Mesendoderm (in vitro differentiated cells): ENCODE results near the gene RAB15.

Experiments
- DNase-seq: peaks from one replicate; pipeline ENCODE4 v3.0.0; 2013
- H2AK5ac ChIP-seq: 2 replicates; pipeline ENCODE4 v1.6.1; 2013; ENCODE audit warnings: low read length, inconsistent platforms
- H2BK120ac ChIP-seq: 2 replicates; pipeline ENCODE4 v1.6.1; 2013; ENCODE audit warnings: low read depth, mild to moderate bottlenecking, low read length, moderate library complexity, mixed read lengths
- H2BK15ac ChIP-seq: replicated peaks from 2 replicates; pipeline ENCODE4 v1.6.1; 2013; ENCODE audit warnings: low read depth, mild to moderate bottlenecking, moderate library complexity
- H2BK5ac ChIP-seq: 2 replicates; pipeline ENCODE4 v1.6.1; 2013; ENCODE audit warnings: low read length, inconsistent platforms
- H3K18ac ChIP-seq: 2 replicates; pipeline ENCODE4 v1.6.1; 2013; ENCODE audit warnings: mild to moderate bottlenecking, low read length, mixed read lengths
- H3K23ac ChIP-seq: one replicate; pipeline ENCODE4 v1.6.1; 2013; ENCODE audit warnings: low read length
- H3K27ac ChIP-seq: 2 replicates; pipeline ENCODE4 v1.5.1; 2013; ENCODE audit warnings: low read depth, mild to moderate bottlenecking, inconsistent platforms, low read length, moderate library complexity
- H3K27me3 ChIP-seq: 2 replicates; pipeline ENCODE4 v1.6.1; 2013; ENCODE audit warnings: low read length, control low read depth, mild to moderate bottlenecking, inconsistent platforms; ENCODE audit not compliant: insufficient read depth, poor library complexity
- H3K36me3 ChIP-seq: 2 replicates; pipeline ENCODE4 v1.6.1; 2013; ENCODE audit warnings: low read length, inconsistent platforms; ENCODE audit not compliant: control insufficient read depth, insufficient read depth
- H3K4ac ChIP-seq: one replicate; pipeline ENCODE4 v1.6.1; 2013; ENCODE audit warnings: low read depth, mild to moderate bottlenecking, low read length, moderate library complexity
- H3K4me1 ChIP-seq: 2 replicates; pipeline ENCODE4 v1.6.1; 2013; ENCODE audit warnings: low read depth, low read length, inconsistent platforms; ENCODE audit not compliant: control insufficient read depth
- H3K4me2 ChIP-seq: 2 replicates; pipeline ENCODE4 v1.6.1; 2013; ENCODE audit warnings: low read length
- H3K4me3 ChIP-seq: 2 replicates; pipeline ENCODE4 v1.5.1; 2013; ENCODE audit warnings: mild to moderate bottlenecking, low read length
- H3K56ac ChIP-seq: one replicate; pipeline ENCODE4 v1.6.1; 2013; ENCODE audit warnings: low read length
- H3K79me1 ChIP-seq: 2 replicates; pipeline ENCODE4 v1.6.1; 2013; ENCODE audit warnings: low read length, inconsistent platforms
- H3K79me2 ChIP-seq: 2 replicates; pipeline ENCODE4 v1.6.1; 2013; ENCODE audit warnings: mild to moderate bottlenecking, low read length; ENCODE audit not compliant: control insufficient read depth, insufficient read depth
- H3K9ac ChIP-seq: 2 replicates; pipeline ENCODE4 v1.6.1; 2013; ENCODE audit warnings: low read length, inconsistent platforms
- H4K5ac ChIP-seq: one replicate; pipeline ENCODE4 v1.6.1; 2013; ENCODE audit warnings: low read length
- H4K8ac ChIP-seq: one replicate; pipeline ENCODE4 v1.6.1; 2013; ENCODE audit warnings: low read depth, mild to moderate bottlenecking, control low read depth, low read length, moderate library complexity
- WGBS: extraction: QIAGEN DNeasy Blood & Tissue Kit; methylation state at CpG from one replicate; pipeline ENCODE4 v1.1.7; 2013; ENCODE audit warnings: low lambda C conversion rate, missing lambda C conversion rate; ENCODE audit not compliant: insufficient coverage; ENCODE audit errors: extremely low coverage; 5-methylcytosine and 5-hydroxymethylcytosine counted together

Gene RAB15

DNA sequence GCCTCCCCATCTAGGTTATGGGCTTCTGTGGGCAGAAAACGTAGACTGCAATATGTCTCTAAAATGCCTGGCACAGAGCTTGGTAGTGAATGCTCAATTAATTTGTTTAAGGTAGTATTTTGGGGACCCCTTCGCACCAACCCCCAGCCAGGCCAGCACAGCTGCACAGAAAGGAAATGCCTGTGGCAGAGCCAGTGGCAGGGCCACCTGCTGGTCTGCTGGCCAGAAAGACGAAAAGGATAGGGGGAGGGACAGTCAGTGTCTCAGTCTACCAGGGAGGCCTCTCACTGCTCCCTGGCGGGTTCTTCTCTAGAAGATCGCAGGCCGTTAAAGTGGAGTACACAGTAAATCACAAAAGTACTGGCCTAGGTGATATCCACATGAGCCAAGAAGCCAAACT is 3.5 kb downstream of the RAB15 start:
- Histone ChIP-seq H2BK120ac (no peak overlapping the region), H4K5ac (no peak overlapping the region), H3K23ac (no peak overlapping the region), H3K56ac (no peak overlapping the region), H2AK5ac (no peak overlapping the region), H3K9ac (peak overlapping the region; percentile 44), H3K4ac (no peak overlapping the region), H2BK5ac (no peak overlapping the region), H3K27ac (no peak overlapping the region), H2BK15ac (no peak overlapping the region), H3K36me3 (no peaks in the 10 kb centered on the region), H3K79me2 (peaks cover 50% of the 10 kb centered on the region), H3K4me1 (peaks cover 24% of the 10 kb centered on the region), H3K18ac (no peak overlapping the region), H3K4me2 (peak overlapping the region; percentile 13), H3K27me3 (no peaks in the 10 kb centered on the region), H3K79me1 (peaks cover 23% of the 10 kb centered on the region), H4K8ac (no peak overlapping the region), H3K4me3 (no peak overlapping the region)
- DNase-seq, result no peak
- no CpG with 5 or more reads among the region's 6 CpGs for WGBS

GRCh38 chr14:64968167-64968566 is 4.0 kb downstream of the RAB15 start:
- H3K4me2 ChIP-seq, result no peak overlapping the region
- H3K79me2 ChIP-seq, result peaks cover 54% of the 10 kb centered on the region
- no peak overlapping the region for H2BK5ac ChIP-seq
- no peak overlapping the region for H2BK120ac ChIP-seq
- H3K4me3 ChIP-seq, result no peak overlapping the region
- H4K8ac ChIP-seq, result no peak overlapping the region
- no peak overlapping the region for H2AK5ac ChIP-seq
- H3K27ac ChIP-seq, result no peak overlapping the region
- peaks cover 24% of the 10 kb centered on the region for H3K4me1 ChIP-seq
- H3K9ac ChIP-seq, result no peak overlapping the region
- H3K79me1 ChIP-seq, result peaks cover 27% of the 10 kb centered on the region
- H3K36me3 ChIP-seq, result peaks cover 1% of the 10 kb centered on the region
- no peak overlapping the region for H3K23ac ChIP-seq
- H3K56ac ChIP-seq, result peak overlapping the region; percentile 2
- H3K27me3 ChIP-seq, result no peaks in the 10 kb centered on the region
- H4K5ac ChIP-seq, result no peak overlapping the region
- no CpG with 5 or more reads among the region's 7 CpGs for whole genome bisulfite sequencing
- no peak overlapping the region for H3K18ac ChIP-seq
- no peak overlapping the region for H3K4ac ChIP-seq
- no peak for DNase-seq
- H2BK15ac ChIP-seq, result no peak overlapping the region

- WGBS, result no CpG with 5 or more reads among the region's 2 CpGs
- no peak overlapping the region for H2BK5ac ChIP-seq
- H3K27ac ChIP-seq, result peak overlapping the region; percentile 18
- no peak overlapping the region for H4K8ac ChIP-seq
- no peak overlapping the region for H3K4me3 ChIP-seq
- peak; percentile 75 for DNase-seq
- no peak overlapping the region for H2AK5ac ChIP-seq
- H3K9ac ChIP-seq, result no peak overlapping the region
- H2BK15ac ChIP-seq, result no peak overlapping the region
- no peak overlapping the region for H3K18ac ChIP-seq
- no peak overlapping the region for H2BK120ac ChIP-seq
- H3K79me1 ChIP-seq, result peaks cover 30% of the 10 kb centered on the region
- H3K36me3 ChIP-seq, result peaks cover 5% of the 10 kb centered on the region
- H4K5ac ChIP-seq, result no peak overlapping the region
- H3K23ac ChIP-seq, result no peak overlapping the region
- no peak overlapping the region for H3K4ac ChIP-seq
- peaks cover 62% of the 10 kb centered on the region for H3K79me2 ChIP-seq
- peak overlapping the region; percentile 32 for H3K56ac ChIP-seq
- H3K4me2 ChIP-seq, result no peak overlapping the region
- peaks cover 24% of the 10 kb centered on the region for H3K4me1 ChIP-seq
- no peaks in the 10 kb centered on the region for H3K27me3 ChIP-seq
Measured at GRCh38 chr14:64966976-64967375, 5.2 kb downstream of the RAB15 start.

DNA sequence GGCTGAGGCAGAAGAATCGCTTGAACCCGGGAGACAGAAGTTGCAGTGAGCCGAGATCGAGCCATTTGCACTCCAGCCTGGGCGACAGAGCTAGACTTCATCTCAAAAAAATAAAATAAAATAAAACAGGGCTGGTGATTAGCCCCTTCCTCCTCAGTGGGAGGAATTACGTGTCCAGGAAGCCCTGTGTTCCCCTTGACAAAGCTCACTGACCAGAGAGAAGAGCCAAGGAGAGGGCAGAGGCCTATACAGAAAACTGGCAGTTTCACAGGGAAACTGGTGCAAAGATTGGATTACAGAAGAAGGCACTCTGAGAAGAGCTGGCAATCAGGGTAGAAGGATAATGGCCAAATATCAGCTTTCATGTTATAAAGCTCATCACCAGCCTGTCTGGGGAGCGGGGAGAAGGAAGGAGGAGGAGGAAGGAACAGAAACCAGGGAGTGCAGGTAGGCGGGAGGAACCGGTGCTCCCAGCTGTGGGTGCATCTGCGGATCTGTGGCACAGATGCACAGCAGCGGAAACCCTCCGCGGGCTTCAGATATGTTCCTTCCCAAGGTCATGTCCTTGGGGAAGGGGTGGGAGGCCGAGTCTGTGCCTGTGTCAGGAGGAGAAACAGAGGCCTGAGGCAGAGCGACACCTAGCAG is 6.7 kb downstream of the RAB15 start:
- peaks cover 28% of the 10 kb centered on the region for H3K79me1 ChIP-seq
- H3K9ac ChIP-seq, result no peak overlapping the region
- no peak overlapping the region for H2BK120ac ChIP-seq
- H3K4me1 ChIP-seq, result peaks cover 26% of the 10 kb centered on the region
- no peak overlapping the region for H4K5ac ChIP-seq
- H3K4me2 ChIP-seq, result no peak overlapping the region
- H3K79me2 ChIP-seq, result peaks cover 57% of the 10 kb centered on the region
- no peak for DNase-seq
- H3K27ac ChIP-seq, result no peak overlapping the region
- H2BK5ac ChIP-seq, result no peak overlapping the region
- no peak overlapping the region for H3K18ac ChIP-seq
- H2BK15ac ChIP-seq, result no peak overlapping the region
- H3K23ac ChIP-seq, result no peak overlapping the region
- no peak overlapping the region for H2AK5ac ChIP-seq
- no peak overlapping the region for H3K4me3 ChIP-seq
- peaks cover 5% of the 10 kb centered on the region for H3K36me3 ChIP-seq
- no peak overlapping the region for H4K8ac ChIP-seq
- no peak overlapping the region for H3K56ac ChIP-seq
- no peak overlapping the region for H3K4ac ChIP-seq
- no peaks in the 10 kb centered on the region for H3K27me3 ChIP-seq
- WGBS, result no CpG with 5 or more reads among the region's 15 CpGs

- H3K27ac ChIP-seq, result no peak overlapping the region
- H4K5ac ChIP-seq, result no peak overlapping the region
- DNase-seq, result no peak
- no peak overlapping the region for H2BK120ac ChIP-seq
- H3K18ac ChIP-seq, result no peak overlapping the region
- no peak overlapping the region for H4K8ac ChIP-seq
- no peak overlapping the region for H3K4me2 ChIP-seq
- H3K79me2 ChIP-seq, result peaks cover 58% of the 10 kb centered on the region
- H3K23ac ChIP-seq, result no peak overlapping the region
- no peak overlapping the region for H2BK15ac ChIP-seq
- no peak overlapping the region for H2AK5ac ChIP-seq
- no peaks in the 10 kb centered on the region for H3K27me3 ChIP-seq
- H3K4me1 ChIP-seq, result peaks cover 14% of the 10 kb centered on the region
- H3K9ac ChIP-seq, result no peak overlapping the region
- H3K4ac ChIP-seq, result no peak overlapping the region
- no peak overlapping the region for H3K4me3 ChIP-seq
- H3K79me1 ChIP-seq, result peaks cover 31% of the 10 kb centered on the region
- no CpG with 5 or more reads among the region's 1 CpG for WGBS
- H3K56ac ChIP-seq, result no peak overlapping the region
- H3K36me3 ChIP-seq, result peaks cover 5% of the 10 kb centered on the region
- no peak overlapping the region for H2BK5ac ChIP-seq
Measured at GRCh38 chr14:64963611-64964010, 8.5 kb downstream of the RAB15 start.

GRCh38 chr14:64960762-64961276 is 11.3 kb downstream of the RAB15 start:
- H2BK120ac ChIP-seq, result no peak overlapping the region
- no peak overlapping the region for H3K56ac ChIP-seq
- DNase-seq, result peak; percentile 70
- peaks cover 11% of the 10 kb centered on the region for H3K4me1 ChIP-seq
- no peak overlapping the region for H3K27ac ChIP-seq
- H3K18ac ChIP-seq, result no peak overlapping the region
- H4K8ac ChIP-seq, result no peak overlapping the region
- no peak overlapping the region for H2AK5ac ChIP-seq
- peaks cover 38% of the 10 kb centered on the region for H3K79me2 ChIP-seq
- no CpG with 5 or more reads among the region's 5 CpGs for WGBS
- H3K9ac ChIP-seq, result no peak overlapping the region
- no peak overlapping the region for H3K4ac ChIP-seq
- no peaks in the 10 kb centered on the region for H3K27me3 ChIP-seq
- H2BK5ac ChIP-seq, result no peak overlapping the region
- H4K5ac ChIP-seq, result no peak overlapping the region
- no peak overlapping the region for H3K4me3 ChIP-seq
- H3K79me1 ChIP-seq, result peaks cover 22% of the 10 kb centered on the region
- H3K36me3 ChIP-seq, result peaks cover 5% of the 10 kb centered on the region
- no peak overlapping the region for H3K23ac ChIP-seq
- no peak overlapping the region for H2BK15ac ChIP-seq
- H3K4me2 ChIP-seq, result no peak overlapping the region
